ENCODE measurements around the gene C12orf42. TPM values are rescaled to one million over a fixed set of nuclear protein-coding genes. Genes with fewer than 3 reads are reported as not detected.

Gene C12orf42
- total RNA-seq, 2 donors from 2014 or later: 6.6 TPM; not detected in 1

DNA sequence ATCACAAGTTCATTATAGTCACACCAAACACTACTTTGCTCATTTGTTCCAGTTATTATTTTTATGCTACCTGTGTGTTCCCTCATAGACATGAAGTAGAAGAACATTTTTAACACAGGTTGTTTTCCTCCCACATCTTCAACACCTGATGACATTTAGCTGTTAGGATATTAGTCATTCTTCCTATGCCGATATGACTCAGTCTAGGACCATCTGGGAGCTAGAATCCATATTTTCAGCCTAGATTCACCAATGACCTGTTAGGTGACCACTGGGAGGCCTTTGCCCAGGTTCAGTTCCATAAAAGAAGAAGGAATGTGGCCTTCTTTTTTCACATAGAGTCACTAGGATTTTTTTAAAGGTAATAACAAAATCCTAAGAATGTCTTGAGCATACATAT is 222.8 kb downstream of the C12orf42 start:
- Histone ChIP-seq H3K4me3 (no peak overlapping the region), H3K9me3 (no peaks in the 10 kb centered on the region), H3K27ac (no peak overlapping the region), H3K36me3 (no peaks in the 10 kb centered on the region), H3K4me1 (replicated peaks) (no peaks in the 10 kb centered on the region), H3K27me3 (replicated peaks; ENCODE audit: insufficient read depth) (no peaks in the 10 kb centered on the region)
- intact Hi-C loops (cut with DNase I): no loop called here
- TF ChIP-seq, protein P1, sequence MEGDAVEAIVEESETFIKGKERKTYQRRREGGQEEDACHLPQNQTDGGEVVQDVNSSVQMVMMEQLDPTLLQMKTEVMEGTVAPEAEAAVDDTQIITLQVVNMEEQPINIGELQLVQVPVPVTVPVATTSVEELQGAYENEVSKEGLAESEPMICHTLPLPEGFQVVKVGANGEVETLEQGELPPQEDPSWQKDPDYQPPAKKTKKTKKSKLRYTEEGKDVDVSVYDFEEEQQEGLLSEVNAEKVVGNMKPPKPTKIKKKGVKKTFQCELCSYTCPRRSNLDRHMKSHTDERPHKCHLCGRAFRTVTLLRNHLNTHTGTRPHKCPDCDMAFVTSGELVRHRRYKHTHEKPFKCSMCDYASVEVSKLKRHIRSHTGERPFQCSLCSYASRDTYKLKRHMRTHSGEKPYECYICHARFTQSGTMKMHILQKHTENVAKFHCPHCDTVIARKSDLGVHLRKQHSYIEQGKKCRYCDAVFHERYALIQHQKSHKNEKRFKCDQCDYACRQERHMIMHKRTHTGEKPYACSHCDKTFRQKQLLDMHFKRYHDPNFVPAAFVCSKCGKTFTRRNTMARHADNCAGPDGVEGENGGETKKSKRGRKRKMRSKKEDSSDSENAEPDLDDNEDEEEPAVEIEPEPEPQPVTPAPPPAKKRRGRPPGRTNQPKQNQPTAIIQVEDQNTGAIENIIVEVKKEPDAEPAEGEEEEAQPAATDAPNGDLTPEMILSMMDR (IDR thresholded peaks at IDR 0.05): no peak
- TF ChIP-seq POLR2AphosphoS5 (IDR thresholded peaks at IDR 0.05): no peak
- DNase-seq (ENCODE audit: low spot score): no peak
- 90% methylated on average over 1 of the region's 1 CpG for WGBS

DNA sequence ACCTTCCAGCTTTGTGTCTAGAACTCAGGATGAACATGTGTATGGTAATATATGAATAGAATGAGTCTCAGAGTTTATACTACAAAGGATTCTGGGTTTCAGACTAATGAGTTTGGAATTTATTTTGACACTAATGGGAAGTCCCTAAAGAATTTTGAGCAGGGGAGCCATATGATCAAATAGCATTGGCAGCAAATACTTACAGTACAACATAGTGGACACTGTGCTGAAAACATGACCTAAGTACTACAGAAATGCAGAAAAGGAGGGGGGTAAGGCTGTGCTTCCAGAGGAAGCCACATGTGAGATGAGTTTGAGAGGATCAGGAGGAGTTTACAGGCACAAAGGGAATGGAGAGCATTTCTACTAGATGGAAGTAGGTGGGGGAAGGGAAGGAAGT is 225.8 kb downstream of the C12orf42 start:
- intact Hi-C loops (cut with DNase I): no loop called here
- H3K4me1 ChIP-seq (replicated peaks): no peaks in the 10 kb centered on the region
- H3K9me3 ChIP-seq: no peaks in the 10 kb centered on the region
- H3K4me3 ChIP-seq: no peak overlapping the region
- no peak overlapping the region for H3K27ac ChIP-seq
- no peaks in the 10 kb centered on the region for H3K36me3 ChIP-seq
- DNase-seq (ENCODE audit: low spot score): no peak
- H3K27me3 ChIP-seq (replicated peaks; ENCODE audit: insufficient read depth): no peaks in the 10 kb centered on the region
- TF ChIP-seq POLR2AphosphoS5 (IDR thresholded peaks at IDR 0.05): no peak
- TF ChIP-seq POLR2A (IDR thresholded peaks at IDR 0.05): no peak
- TF ChIP-seq, protein P1 (IDR thresholded peaks at IDR 0.05): no peak

DNA sequence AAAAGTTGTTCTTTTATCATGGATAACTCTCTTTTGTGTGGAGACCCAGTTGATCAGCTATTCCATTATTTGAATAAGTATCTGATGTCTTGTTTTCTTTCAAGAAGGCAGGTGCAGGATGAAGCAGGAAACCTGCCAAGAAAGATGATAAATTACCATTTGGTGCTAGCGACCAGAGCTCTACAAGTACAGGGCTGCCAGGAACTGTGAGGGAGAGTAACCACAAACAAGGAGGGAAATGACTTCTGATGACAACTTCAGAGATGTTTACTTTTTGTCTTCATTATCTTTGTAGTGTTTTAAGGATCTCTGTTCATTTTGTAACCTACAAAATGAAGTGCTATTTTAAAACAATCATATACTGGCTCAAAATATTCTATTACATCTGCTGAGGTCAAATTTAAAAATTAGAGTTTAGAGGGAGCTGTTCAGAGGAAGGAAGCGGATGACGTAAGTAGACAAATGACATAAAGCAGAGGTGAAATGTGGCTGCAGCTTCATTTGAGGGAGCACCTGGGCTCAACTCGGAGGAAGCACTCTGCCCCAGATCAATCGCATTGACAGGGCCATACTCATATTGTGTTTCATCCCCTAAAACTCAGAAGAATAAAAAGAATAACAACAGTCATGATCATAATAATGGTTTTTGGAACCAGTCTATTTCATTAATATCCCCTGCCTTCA is 226.8 kb downstream of the C12orf42 start:
- WGBS: 63% methylated on average over 5 of the region's 5 CpGs

DNA sequence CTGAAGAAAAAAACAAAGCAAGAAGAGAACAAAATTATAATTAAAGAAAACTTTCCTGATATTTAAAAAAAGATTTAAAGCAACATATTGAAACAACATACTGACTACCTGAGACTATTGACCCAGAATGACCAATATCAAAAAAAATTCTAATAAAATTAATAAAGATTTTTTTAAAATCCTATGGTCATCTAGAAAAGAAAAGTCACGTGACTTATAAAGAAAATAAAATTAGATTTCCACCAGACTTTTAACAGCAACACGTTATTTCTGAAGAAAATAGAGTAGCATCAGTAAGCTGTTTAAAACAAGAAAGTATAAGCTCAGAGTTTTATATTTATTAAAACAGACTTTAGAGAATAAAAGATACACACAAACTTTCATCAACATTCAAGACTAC is 238.0 kb downstream of the C12orf42 start:
- no peak for DNase-seq (ENCODE audit: low spot score)
- TF ChIP-seq, protein P1 (IDR thresholded peaks at IDR 0.05): no peak
- TF ChIP-seq POLR2A (IDR thresholded peaks at IDR 0.05) (no peak), POLR2AphosphoS5 (IDR thresholded peaks at IDR 0.05) (no peak)
- Histone ChIP-seq H3K9me3 (no peaks in the 10 kb centered on the region), H3K27ac (no peak overlapping the region), H3K4me1 (replicated peaks) (no peaks in the 10 kb centered on the region), H3K36me3 (no peaks in the 10 kb centered on the region), H3K4me3 (no peak overlapping the region), H3K27me3 (replicated peaks; ENCODE audit: insufficient read depth) (no peaks in the 10 kb centered on the region)
- WGBS: 89% methylated on average over 2 of the region's 2 CpGs
- intact Hi-C loops (cut with DNase I): no loop called here

More for the DNA sequence above, 226.8 kb downstream of the C12orf42 start:
- Histone ChIP-seq H3K4me1 (replicated peaks) (no peaks in the 10 kb centered on the region), H3K27ac (no peak overlapping the region), H3K36me3 (no peaks in the 10 kb centered on the region), H3K4me3 (no peak overlapping the region), H3K27me3 (replicated peaks; ENCODE audit: insufficient read depth) (no peaks in the 10 kb centered on the region), H3K9me3 (no peaks in the 10 kb centered on the region)
- no peak for DNase-seq (ENCODE audit: low spot score)
- TF ChIP-seq, protein P1 (IDR thresholded peaks at IDR 0.05): no peak
- TF ChIP-seq POLR2A (IDR thresholded peaks at IDR 0.05) (no peak), POLR2AphosphoS5 (IDR thresholded peaks at IDR 0.05) (no peak)
- intact Hi-C loops (cut with DNase I): no loop called here

Other genes with a start within 250 kb of the C12orf42 start
- under 1 TPM in 1 of 2 donors, not detected in 1; 0.62 TPM for gene STAB2, start 91.3 kb upstream of the C12orf42 start, total RNA-seq

Measured in prostate gland (tissue), 2 donors.